ENCODE results near the gene ANKRD7. TPM values are rescaled to one million over a fixed set of nuclear protein-coding genes. Genes with fewer than 3 reads are reported as not detected.

Gene ANKRD7, protein sequence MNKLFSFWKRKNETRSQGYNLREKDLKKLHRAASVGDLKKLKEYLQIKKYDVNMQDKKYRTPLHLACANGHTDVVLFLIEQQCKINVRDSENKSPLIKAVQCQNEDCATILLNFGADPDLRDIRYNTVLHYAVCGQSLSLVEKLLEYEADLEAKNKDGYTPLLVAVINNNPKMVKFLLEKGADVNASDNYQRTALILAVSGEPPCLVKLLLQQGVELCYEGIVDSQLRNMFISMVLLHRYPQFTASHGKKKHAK
- total RNA-seq, result 10 to 100 TPM in 1 of 2 donors, under 1 TPM in 1; 0.36 to 73.0 TPM

- Histone ChIP-seq H3K4me1 (replicated peaks) (no peaks in the 10 kb centered on the region), H3K27ac (no peak within 1 kb of the TSS), H3K4me3 (no peak within 1 kb of the TSS), H3K36me3 (no peaks in the 10 kb centered on the region), H3K9me3 (no peaks in the 10 kb centered on the region), H3K27me3 (replicated peaks; ENCODE audit: insufficient read depth) (no peaks in the 10 kb centered on the region)
- no peak for TF ChIP-seq POLR2A (IDR thresholded peaks at IDR 0.05)
- TF ChIP-seq POLR2AphosphoS5 (IDR thresholded peaks at IDR 0.05), result no peak
- TF ChIP-seq CTCF (IDR thresholded peaks at IDR 0.05), result no peak
- 89% methylated on average over 18 of the region's 18 CpGs for WGBS
- intact Hi-C loops (cut with DNase I), result no loop called here
- no peak for DNase-seq (ENCODE audit: low spot score)
These were observed at the start of gene ANKRD7 for GRCh38 chr7:118224521-118224920. ANKRD7 (plus strand) TSS chr7:118224704; CDS start chr7:118224831, 127 bp downstream.

- Histone ChIP-seq H3K9me3 (no peaks in the 10 kb centered on the region), H3K27ac (no peak overlapping the region), H3K4me3 (no peak overlapping the region), H3K4me1 (replicated peaks) (no peaks in the 10 kb centered on the region), H3K36me3 (no peaks in the 10 kb centered on the region), H3K27me3 (replicated peaks; ENCODE audit: insufficient read depth) (no peaks in the 10 kb centered on the region)
- no peak for DNase-seq (ENCODE audit: low spot score)
- intact Hi-C loops (cut with DNase I), result no loop called here
- 46% methylated on average over 2 of the region's 2 CpGs for WGBS
- TF ChIP-seq POLR2AphosphoS5 (IDR thresholded peaks at IDR 0.05) (no peak), CTCF (IDR thresholded peaks at IDR 0.05) (no peak), POLR2A (IDR thresholded peaks at IDR 0.05) (no peak)
These were observed 48.8 kb upstream of the ANKRD7 start for GRCh38 chr7:118175740-118176139.

DNA sequence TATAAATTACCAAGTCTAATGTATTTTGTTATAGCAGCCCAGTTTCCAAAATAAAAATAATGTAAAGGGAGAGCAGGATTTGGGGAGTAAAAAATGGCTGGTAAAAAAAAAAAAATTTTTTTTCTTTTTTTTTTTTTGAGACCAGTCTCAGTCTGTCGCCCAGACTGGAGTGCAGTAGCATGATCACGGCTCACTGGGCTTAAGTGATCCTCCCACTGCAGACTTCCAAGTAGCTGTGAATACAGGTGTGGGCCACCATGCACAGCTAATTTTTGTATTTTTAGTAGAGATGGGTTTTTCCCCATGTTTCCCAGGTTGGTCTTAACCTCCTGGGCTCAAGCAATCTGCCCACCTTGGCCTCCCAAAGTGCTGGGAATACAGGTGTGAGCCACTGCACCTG is 45.3 kb upstream of the ANKRD7 start:
- intact Hi-C loops (cut with DNase I), result no loop called here
- 97% methylated on average over 2 of the region's 2 CpGs for WGBS
- Histone ChIP-seq H3K36me3 (no peaks in the 10 kb centered on the region), H3K27ac (no peak overlapping the region), H3K9me3 (no peaks in the 10 kb centered on the region), H3K27me3 (replicated peaks; ENCODE audit: insufficient read depth) (no peaks in the 10 kb centered on the region), H3K4me1 (replicated peaks) (no peaks in the 10 kb centered on the region), H3K4me3 (no peak overlapping the region)
- TF ChIP-seq POLR2AphosphoS5 (IDR thresholded peaks at IDR 0.05) (no peak), CTCF (IDR thresholded peaks at IDR 0.05) (no peak), POLR2A (IDR thresholded peaks at IDR 0.05) (no peak)
- DNase-seq (ENCODE audit: low spot score), result no peak

- Histone ChIP-seq H3K27me3 (replicated peaks; ENCODE audit: insufficient read depth) (no peaks in the 10 kb centered on the region), H3K4me3 (peak overlapping the region; percentile 79 to 87), H3K9me3 (no peaks in the 10 kb centered on the region), H3K36me3 (no peaks in the 10 kb centered on the region), H3K4me1 (replicated peaks) (no peaks in the 10 kb centered on the region), H3K27ac (peak overlapping the region; percentile 85 to 91)
- intact Hi-C loops (cut with DNase I), result loop anchor here (10.0 kb wide), 1 partner anchor 438 kb away; no protein-coding TSS in a partner anchor
- no peak for DNase-seq (ENCODE audit: low spot score)
- WGBS, result 63% methylated on average over 13 of the region's 13 CpGs
- TF ChIP-seq POLR2A (IDR thresholded peaks at IDR 0.05) (no peak), POLR2AphosphoS5 (IDR thresholded peaks at IDR 0.05) (no peak), CTCF (IDR thresholded peaks at IDR 0.05) (no peak)
These were observed 41.7 kb upstream of the ANKRD7 start for GRCh38 chr7:118182593-118183427.

All from prostate gland (tissue), 2 donors.